ENCODE data around the gene UNC119.

UNC119 gene

DNA sequence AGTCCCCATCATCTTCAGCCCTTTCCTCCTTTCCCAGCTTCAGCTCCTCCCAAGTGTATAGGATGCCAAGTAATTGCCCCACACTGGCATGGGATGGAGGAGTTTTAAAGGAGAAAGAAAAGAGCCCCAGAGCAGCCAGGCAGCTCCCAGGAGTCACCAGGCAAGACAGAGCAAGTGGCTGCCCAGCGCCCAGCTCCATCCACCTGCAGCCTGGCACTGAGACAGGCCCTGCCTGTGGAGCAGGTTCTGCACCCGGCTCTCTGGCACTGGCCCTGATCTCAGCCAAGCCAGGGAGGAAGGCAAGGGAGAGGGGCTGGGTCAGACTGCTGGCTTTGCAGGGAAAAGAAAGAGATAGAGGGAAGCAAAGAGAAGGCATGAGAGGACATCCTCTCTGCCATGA lies 24.6 kb downstream of the UNC119 start:
- ATAC-seq, result no peak
- TF ChIP-seq, protein P1, sequence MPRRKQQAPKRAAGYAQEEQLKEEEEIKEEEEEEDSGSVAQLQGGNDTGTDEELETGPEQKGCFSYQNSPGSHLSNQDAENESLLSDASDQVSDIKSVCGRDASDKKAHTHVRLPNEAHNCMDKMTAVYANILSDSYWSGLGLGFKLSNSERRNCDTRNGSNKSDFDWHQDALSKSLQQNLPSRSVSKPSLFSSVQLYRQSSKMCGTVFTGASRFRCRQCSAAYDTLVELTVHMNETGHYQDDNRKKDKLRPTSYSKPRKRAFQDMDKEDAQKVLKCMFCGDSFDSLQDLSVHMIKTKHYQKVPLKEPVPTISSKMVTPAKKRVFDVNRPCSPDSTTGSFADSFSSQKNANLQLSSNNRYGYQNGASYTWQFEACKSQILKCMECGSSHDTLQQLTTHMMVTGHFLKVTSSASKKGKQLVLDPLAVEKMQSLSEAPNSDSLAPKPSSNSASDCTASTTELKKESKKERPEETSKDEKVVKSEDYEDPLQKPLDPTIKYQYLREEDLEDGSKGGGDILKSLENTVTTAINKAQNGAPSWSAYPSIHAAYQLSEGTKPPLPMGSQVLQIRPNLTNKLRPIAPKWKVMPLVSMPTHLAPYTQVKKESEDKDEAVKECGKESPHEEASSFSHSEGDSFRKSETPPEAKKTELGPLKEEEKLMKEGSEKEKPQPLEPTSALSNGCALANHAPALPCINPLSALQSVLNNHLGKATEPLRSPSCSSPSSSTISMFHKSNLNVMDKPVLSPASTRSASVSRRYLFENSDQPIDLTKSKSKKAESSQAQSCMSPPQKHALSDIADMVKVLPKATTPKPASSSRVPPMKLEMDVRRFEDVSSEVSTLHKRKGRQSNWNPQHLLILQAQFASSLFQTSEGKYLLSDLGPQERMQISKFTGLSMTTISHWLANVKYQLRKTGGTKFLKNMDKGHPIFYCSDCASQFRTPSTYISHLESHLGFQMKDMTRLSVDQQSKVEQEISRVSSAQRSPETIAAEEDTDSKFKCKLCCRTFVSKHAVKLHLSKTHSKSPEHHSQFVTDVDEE (CRISPR knock-in tag; IDR thresholded peaks at IDR 0.05), result no peak
- TF ChIP-seq, protein P2, sequence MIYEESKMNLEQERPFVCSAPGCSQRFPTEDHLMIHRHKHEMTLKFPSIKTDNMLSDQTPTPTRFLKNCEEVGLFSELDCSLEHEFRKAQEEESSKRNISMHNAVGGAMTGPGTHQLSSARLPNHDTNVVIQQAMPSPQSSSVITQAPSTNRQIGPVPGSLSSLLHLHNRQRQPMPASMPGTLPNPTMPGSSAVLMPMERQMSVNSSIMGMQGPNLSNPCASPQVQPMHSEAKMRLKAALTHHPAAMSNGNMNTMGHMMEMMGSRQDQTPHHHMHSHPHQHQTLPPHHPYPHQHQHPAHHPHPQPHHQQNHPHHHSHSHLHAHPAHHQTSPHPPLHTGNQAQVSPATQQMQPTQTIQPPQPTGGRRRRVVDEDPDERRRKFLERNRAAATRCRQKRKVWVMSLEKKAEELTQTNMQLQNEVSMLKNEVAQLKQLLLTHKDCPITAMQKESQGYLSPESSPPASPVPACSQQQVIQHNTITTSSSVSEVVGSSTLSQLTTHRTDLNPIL (CRISPR knock-in tag; IDR thresholded peaks at IDR 0.05; ENCODE audit: low read depth), result no peak
- no peak for TF ChIP-seq ZFP30 (CRISPR knock-in tag; IDR thresholded peaks at IDR 0.05)
- TF ChIP-seq ZC3H10 (CRISPR knock-in tag; IDR thresholded peaks at IDR 0.05), result no peak
- TF ChIP-seq ZNF565 (CRISPR knock-in tag; conservative IDR thresholded peaks at IDR 0.05; ENCODE audit: low read depth), result no peak
- TF ChIP-seq ZNF8 (CRISPR knock-in tag; IDR thresholded peaks at IDR 0.05), result no peak
- TF ChIP-seq, protein P3, sequence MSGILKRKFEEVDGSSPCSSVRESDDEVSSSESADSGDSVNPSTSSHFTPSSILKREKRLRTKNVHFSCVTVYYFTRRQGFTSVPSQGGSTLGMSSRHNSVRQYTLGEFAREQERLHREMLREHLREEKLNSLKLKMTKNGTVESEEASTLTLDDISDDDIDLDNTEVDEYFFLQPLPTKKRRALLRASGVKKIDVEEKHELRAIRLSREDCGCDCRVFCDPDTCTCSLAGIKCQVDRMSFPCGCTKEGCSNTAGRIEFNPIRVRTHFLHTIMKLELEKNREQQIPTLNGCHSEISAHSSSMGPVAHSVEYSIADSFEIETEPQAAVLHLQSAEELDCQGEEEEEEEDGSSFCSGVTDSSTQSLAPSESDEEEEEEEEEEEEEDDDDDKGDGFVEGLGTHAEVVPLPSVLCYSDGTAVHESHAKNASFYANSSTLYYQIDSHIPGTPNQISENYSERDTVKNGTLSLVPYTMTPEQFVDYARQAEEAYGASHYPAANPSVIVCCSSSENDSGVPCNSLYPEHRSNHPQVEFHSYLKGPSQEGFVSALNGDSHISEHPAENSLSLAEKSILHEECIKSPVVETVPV (CRISPR knock-in tag; IDR thresholded peaks at IDR 0.05), result no peak
- TF ChIP-seq PPARA (CRISPR knock-in tag; IDR thresholded peaks at IDR 0.05; ENCODE audit: borderline replicate concordance), result no peak
- TF ChIP-seq TOX (CRISPR knock-in tag; IDR thresholded peaks at IDR 0.05; ENCODE audit: borderline replicate concordance), result no peak
- no peak for TF ChIP-seq ZNF70 (CRISPR knock-in tag; IDR thresholded peaks at IDR 0.05)
- TF ChIP-seq OSR1 (CRISPR knock-in tag; IDR thresholded peaks at IDR 0.05), result no peak
- no peak for TF ChIP-seq ISL1 (CRISPR knock-in tag; IDR thresholded peaks at IDR 0.05)
- TF ChIP-seq ZFP3 (CRISPR knock-in tag; IDR thresholded peaks at IDR 0.05), result no peak
- TF ChIP-seq RARB (CRISPR knock-in tag; IDR thresholded peaks at IDR 0.05), result no peak
- TF ChIP-seq SNAI2 (CRISPR knock-in tag; IDR thresholded peaks at IDR 0.05), result no peak

DNA sequence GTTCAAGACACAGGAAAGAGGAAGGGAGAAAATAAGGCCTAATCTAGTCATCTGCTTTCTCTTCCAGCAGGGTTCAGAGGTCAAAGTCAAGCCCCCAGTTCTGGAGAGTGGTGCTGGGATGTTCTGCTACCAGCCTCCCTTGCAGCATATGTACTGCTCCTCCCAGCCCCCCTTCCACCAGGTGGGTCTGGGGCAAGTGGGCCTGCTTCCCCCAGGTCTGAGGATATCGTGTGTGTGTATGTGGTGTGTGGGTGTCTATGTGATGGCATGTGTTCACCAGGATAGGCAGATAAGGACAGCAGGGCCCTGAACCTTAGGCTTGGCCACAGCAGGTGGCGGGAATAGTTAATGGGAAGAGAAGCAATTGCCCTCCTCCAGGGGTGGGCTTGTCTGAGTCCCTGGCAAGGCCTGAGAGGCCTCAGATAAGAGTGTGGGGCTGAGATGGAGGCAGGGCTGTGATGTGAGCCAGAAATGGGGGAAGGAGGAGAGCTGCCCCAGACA lies 25.2 kb downstream of the UNC119 start:
- TF ChIP-seq TCF4 (CRISPR knock-in tag; IDR thresholded peaks at IDR 0.05; ENCODE audit: borderline replicate concordance) (no peak), ZNF70 (CRISPR knock-in tag; IDR thresholded peaks at IDR 0.05) (no peak), ESRRG (CRISPR knock-in tag; IDR thresholded peaks at IDR 0.05) (no peak), SNAI2 (CRISPR knock-in tag; IDR thresholded peaks at IDR 0.05) (no peak), ARNTL (CRISPR knock-in tag; IDR thresholded peaks at IDR 0.05; ENCODE audit: borderline replicate concordance, low read depth) (no peak), GLIS3 (CRISPR knock-in tag; IDR thresholded peaks at IDR 0.05) (no peak), ZNF8 (CRISPR knock-in tag; IDR thresholded peaks at IDR 0.05) (no peak), TOX (CRISPR knock-in tag; IDR thresholded peaks at IDR 0.05; ENCODE audit: borderline replicate concordance) (no peak), ZC3H10 (CRISPR knock-in tag; IDR thresholded peaks at IDR 0.05) (no peak), BACH2 (CRISPR knock-in tag; IDR thresholded peaks at IDR 0.05; ENCODE audit: borderline replicate concordance) (no peak), ISL1 (CRISPR knock-in tag; IDR thresholded peaks at IDR 0.05) (no peak)
- TF ChIP-seq, protein P4, sequence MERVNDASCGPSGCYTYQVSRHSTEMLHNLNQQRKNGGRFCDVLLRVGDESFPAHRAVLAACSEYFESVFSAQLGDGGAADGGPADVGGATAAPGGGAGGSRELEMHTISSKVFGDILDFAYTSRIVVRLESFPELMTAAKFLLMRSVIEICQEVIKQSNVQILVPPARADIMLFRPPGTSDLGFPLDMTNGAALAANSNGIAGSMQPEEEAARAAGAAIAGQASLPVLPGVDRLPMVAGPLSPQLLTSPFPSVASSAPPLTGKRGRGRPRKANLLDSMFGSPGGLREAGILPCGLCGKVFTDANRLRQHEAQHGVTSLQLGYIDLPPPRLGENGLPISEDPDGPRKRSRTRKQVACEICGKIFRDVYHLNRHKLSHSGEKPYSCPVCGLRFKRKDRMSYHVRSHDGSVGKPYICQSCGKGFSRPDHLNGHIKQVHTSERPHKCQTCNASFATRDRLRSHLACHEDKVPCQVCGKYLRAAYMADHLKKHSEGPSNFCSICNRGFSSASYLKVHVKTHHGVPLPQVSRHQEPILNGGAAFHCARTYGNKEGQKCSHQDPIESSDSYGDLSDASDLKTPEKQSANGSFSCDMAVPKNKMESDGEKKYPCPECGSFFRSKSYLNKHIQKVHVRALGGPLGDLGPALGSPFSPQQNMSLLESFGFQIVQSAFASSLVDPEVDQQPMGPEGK (CRISPR knock-in tag; IDR thresholded peaks at IDR 0.05; ENCODE audit: borderline replicate concordance), result no peak
- TF ChIP-seq, protein P2 (CRISPR knock-in tag; IDR thresholded peaks at IDR 0.05; ENCODE audit: low read depth), result no peak

DNA sequence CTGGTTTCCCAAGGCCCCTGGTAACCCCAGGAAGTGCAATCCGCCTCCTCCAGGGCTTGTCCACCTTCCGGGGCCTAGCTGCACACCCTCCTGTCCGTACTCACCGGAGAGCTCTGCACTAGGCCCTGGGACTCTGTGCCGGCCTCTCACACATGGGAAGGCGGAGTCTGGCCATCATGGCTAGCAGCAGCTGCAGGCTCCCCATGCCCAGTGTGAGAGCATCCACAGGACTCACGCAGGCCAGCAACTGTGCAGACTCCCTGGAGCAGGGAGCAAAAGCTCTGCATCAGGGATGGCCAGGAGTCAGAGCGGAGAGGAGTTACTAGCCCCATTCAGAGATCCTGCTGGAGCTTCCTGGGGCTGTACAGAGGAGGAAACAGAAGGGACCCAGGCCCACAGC lies 26.0 kb downstream of the UNC119 start:
- TF ChIP-seq SNAI2 (CRISPR knock-in tag; IDR thresholded peaks at IDR 0.05), result no peak
- no peak for TF ChIP-seq PPARA (CRISPR knock-in tag; IDR thresholded peaks at IDR 0.05; ENCODE audit: borderline replicate concordance)
- no peak for TF ChIP-seq ESRRG (CRISPR knock-in tag; IDR thresholded peaks at IDR 0.05)
- TF ChIP-seq, protein P3 (CRISPR knock-in tag; IDR thresholded peaks at IDR 0.05), result no peak
- TF ChIP-seq CSDC2 (CRISPR knock-in tag; IDR thresholded peaks at IDR 0.05), result no peak
- TF ChIP-seq ZNF70 (CRISPR knock-in tag; IDR thresholded peaks at IDR 0.05), result no peak
- TF ChIP-seq OSR1 (CRISPR knock-in tag; IDR thresholded peaks at IDR 0.05), result no peak
- TF ChIP-seq BACH2 (CRISPR knock-in tag; IDR thresholded peaks at IDR 0.05; ENCODE audit: borderline replicate concordance), result no peak
- TF ChIP-seq ZNF565 (CRISPR knock-in tag; conservative IDR thresholded peaks at IDR 0.05; ENCODE audit: low read depth), result no peak
- TF ChIP-seq, protein P5, sequence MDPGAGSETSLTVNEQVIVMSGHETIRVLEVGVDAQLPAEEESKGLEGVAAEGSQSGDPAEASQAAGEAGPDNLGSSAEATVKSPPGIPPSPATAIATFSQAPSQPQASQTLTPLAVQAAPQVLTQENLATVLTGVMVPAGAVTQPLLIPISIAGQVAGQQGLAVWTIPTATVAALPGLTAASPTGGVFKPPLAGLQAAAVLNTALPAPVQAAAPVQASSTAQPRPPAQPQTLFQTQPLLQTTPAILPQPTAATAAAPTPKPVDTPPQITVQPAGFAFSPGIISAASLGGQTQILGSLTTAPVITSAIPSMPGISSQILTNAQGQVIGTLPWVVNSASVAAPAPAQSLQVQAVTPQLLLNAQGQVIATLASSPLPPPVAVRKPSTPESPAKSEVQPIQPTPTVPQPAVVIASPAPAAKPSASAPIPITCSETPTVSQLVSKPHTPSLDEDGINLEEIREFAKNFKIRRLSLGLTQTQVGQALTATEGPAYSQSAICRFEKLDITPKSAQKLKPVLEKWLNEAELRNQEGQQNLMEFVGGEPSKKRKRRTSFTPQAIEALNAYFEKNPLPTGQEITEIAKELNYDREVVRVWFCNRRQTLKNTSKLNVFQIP (CRISPR knock-in tag; IDR thresholded peaks at IDR 0.05; ENCODE audit: borderline replicate concordance, low read depth), result no peak
- no peak for ATAC-seq

More for the DNA sequence above, 25.2 kb downstream of the UNC119 start:
- no peak for ATAC-seq

All from SK-N-SH treated with all-trans-retinoic acid at 6 μM for 48 hours (cell line).